Measurements from ENCODE around the gene FAM186B. TPM values are rescaled to one million over a fixed set of nuclear protein-coding genes. Genes with fewer than 3 reads are reported as not detected.

FAM186B gene
- total and polyA plus RNA-seq, 2 donors (not counting 1 experiment from before 2014, with no cell fraction given) = 0.10 to 0.33 TPM

DNA sequence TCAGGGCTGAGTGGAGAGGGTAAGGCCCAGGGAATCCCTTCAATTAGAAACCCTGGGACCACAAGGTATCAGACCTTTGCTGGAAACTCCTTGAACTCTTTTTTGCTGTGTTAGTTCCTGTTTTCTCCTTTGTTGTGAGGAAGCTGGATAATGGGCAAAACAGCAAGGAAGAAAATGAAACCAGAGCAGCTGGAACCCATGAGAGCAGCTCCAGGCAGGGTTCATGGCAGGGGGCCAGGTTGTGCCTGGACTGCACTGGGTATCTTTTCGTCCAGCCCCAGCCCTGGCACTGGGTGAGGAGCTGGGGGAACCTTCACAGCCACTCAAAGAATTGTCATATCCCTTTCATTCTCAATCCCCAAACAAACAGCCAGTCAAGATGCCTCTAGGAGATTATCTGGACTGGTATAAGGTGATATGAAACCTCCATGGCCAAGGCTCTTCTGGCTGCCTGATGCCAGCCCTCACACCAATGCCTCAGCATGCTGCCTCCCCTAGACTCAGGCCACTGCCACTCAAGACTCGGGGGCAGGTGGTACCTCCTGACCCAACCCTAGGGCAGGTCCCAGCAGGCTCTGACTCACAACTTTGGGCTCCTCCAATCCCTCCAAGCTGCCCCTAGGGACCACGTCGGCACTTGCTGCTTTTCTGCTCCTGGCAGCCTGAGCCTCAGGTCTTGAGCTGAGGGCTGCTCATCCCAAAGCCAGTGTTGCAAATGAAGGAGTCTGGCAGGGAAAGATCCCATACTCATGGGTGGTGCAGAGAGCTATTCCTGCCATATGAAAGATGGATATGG is 16.5 kb downstream of the FAM186B start:
- Histone ChIP-seq H3K9ac (ENCODE audit: insufficient read depth, low read length) (no peak overlapping the region), H2AFZ (ENCODE audit: low read length) (no peak overlapping the region), H3K4me2 (ENCODE audit: extremely low read depth, insufficient read depth, low read length) (no peak overlapping the region), H4K20me1 (ENCODE audit: control insufficient read depth, extremely low read depth, insufficient read depth, low read length) (no peaks in the 10 kb centered on the region), H3K36me3 (ENCODE audit: control insufficient read depth, insufficient read depth, low read length) (no peaks in the 10 kb centered on the region), H3K9me3 (ENCODE audit: control insufficient read depth, insufficient read depth, low read depth, low read length) (no peaks in the 10 kb centered on the region), H3K4me3 (replicated peaks in 1 of 4; ENCODE audit: control extremely low read depth in 1 of 4, insufficient read depth in 1 of 4, low read depth in 3 of 4, low read length in 4 of 4) (no peak overlapping the region), H3K27ac (ENCODE audit: insufficient read depth, low read length) (no peak overlapping the region), H3K4me1 (ENCODE audit: control insufficient read depth, extremely low read depth, insufficient read depth, low read length) (no peaks in the 10 kb centered on the region), H3K27me3 (ENCODE audit: control insufficient read depth, insufficient read depth, low read length) (no peaks in the 10 kb centered on the region), H3K79me2 (ENCODE audit: control insufficient read depth, insufficient read depth, low read length) (no peaks in the 10 kb centered on the region)
- DNase-seq (ENCODE audit: low read depth in 2 of 2) = no peak
- TF ChIP-seq, protein P1, sequence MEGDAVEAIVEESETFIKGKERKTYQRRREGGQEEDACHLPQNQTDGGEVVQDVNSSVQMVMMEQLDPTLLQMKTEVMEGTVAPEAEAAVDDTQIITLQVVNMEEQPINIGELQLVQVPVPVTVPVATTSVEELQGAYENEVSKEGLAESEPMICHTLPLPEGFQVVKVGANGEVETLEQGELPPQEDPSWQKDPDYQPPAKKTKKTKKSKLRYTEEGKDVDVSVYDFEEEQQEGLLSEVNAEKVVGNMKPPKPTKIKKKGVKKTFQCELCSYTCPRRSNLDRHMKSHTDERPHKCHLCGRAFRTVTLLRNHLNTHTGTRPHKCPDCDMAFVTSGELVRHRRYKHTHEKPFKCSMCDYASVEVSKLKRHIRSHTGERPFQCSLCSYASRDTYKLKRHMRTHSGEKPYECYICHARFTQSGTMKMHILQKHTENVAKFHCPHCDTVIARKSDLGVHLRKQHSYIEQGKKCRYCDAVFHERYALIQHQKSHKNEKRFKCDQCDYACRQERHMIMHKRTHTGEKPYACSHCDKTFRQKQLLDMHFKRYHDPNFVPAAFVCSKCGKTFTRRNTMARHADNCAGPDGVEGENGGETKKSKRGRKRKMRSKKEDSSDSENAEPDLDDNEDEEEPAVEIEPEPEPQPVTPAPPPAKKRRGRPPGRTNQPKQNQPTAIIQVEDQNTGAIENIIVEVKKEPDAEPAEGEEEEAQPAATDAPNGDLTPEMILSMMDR (conservative IDR thresholded peaks at IDR 0.05 in 1 of 2, IDR thresholded peaks at IDR 0.05 in 1 of 2; ENCODE audit: low read depth in 1 of 2, low read length in 2 of 2) = no peak
- no peak for TF ChIP-seq EZH2 (IDR thresholded peaks at IDR 0.05; ENCODE audit: low read length, missing control alignments)

DNA sequence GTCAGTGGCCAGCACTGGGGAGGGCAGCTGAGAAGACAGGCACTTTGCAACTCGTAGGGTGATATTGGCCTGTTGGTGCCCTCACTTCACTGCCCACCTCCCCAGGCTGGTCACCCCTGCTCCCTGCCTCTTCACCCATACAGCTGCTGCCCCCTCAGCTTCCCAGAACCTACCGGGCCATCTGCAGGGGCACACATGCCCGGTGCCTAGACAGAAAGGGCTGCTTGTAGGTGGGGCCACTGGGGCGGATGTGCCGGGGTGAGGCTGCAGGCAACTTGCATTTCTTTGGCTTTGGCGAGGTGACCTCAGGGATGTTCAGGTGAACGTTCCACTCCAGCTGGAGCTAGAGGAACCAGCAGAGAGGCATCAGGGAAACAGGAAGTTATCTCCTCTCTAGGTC is 17.2 kb downstream of the FAM186B start:
- no peak for DNase-seq (ENCODE audit: low read depth in 2 of 2)
- H3K4me3 ChIP-seq (replicated peaks in 1 of 4; ENCODE audit: control extremely low read depth in 1 of 4, insufficient read depth in 1 of 4, low read depth in 3 of 4, low read length in 4 of 4) = no peak overlapping the region
- H3K4me2 ChIP-seq (ENCODE audit: extremely low read depth, insufficient read depth, low read length) = no peak overlapping the region
- no peaks in the 10 kb centered on the region for H3K27me3 ChIP-seq (ENCODE audit: control insufficient read depth, insufficient read depth, low read length)
- TF ChIP-seq EZH2 (IDR thresholded peaks at IDR 0.05; ENCODE audit: low read length, missing control alignments) = no peak
- TF ChIP-seq, protein P1 (conservative IDR thresholded peaks at IDR 0.05 in 1 of 2, IDR thresholded peaks at IDR 0.05 in 1 of 2; ENCODE audit: low read depth in 1 of 2, low read length in 2 of 2) = no peak
- H3K4me1 ChIP-seq (ENCODE audit: control insufficient read depth, extremely low read depth, insufficient read depth, low read length) = no peaks in the 10 kb centered on the region
- H2AFZ ChIP-seq (ENCODE audit: low read length) = no peak overlapping the region
- no peaks in the 10 kb centered on the region for H4K20me1 ChIP-seq (ENCODE audit: control insufficient read depth, extremely low read depth, insufficient read depth, low read length)
- H3K36me3 ChIP-seq (ENCODE audit: control insufficient read depth, insufficient read depth, low read length) = no peaks in the 10 kb centered on the region
- H3K27ac ChIP-seq (ENCODE audit: insufficient read depth, low read length) = no peak overlapping the region
- no peaks in the 10 kb centered on the region for H3K9me3 ChIP-seq (ENCODE audit: control insufficient read depth, insufficient read depth, low read depth, low read length)
- H3K9ac ChIP-seq (ENCODE audit: insufficient read depth, low read length) = no peak overlapping the region
- H3K79me2 ChIP-seq (ENCODE audit: control insufficient read depth, insufficient read depth, low read length) = no peaks in the 10 kb centered on the region

GRCh38 chr12:49587174-49587908 is 18.1 kb downstream of the FAM186B start:
- no peaks in the 10 kb centered on the region for H3K9me3 ChIP-seq (ENCODE audit: control insufficient read depth, insufficient read depth, low read depth, low read length)
- no peak for DNase-seq (ENCODE audit: low read depth in 2 of 2)
- no peaks in the 10 kb centered on the region for H3K4me1 ChIP-seq (ENCODE audit: control insufficient read depth, extremely low read depth, insufficient read depth, low read length)
- H3K9ac ChIP-seq (ENCODE audit: insufficient read depth, low read length) = no peak overlapping the region
- no peaks in the 10 kb centered on the region for H3K36me3 ChIP-seq (ENCODE audit: control insufficient read depth, insufficient read depth, low read length)
- H3K27me3 ChIP-seq (ENCODE audit: control insufficient read depth, insufficient read depth, low read length) = no peaks in the 10 kb centered on the region
- H3K27ac ChIP-seq (ENCODE audit: insufficient read depth, low read length) = no peak overlapping the region
- no peak overlapping the region for H3K4me3 ChIP-seq (replicated peaks in 1 of 4; ENCODE audit: control extremely low read depth in 1 of 4, insufficient read depth in 1 of 4, low read depth in 3 of 4, low read length in 4 of 4)
- TF ChIP-seq EZH2 (IDR thresholded peaks at IDR 0.05; ENCODE audit: low read length, missing control alignments) = no peak
- TF ChIP-seq, protein P1 (conservative IDR thresholded peaks at IDR 0.05 in 1 of 2, IDR thresholded peaks at IDR 0.05 in 1 of 2; ENCODE audit: low read depth in 1 of 2, low read length in 2 of 2) = peak in 1 of 2 donors; percentile 1
- H2AFZ ChIP-seq (ENCODE audit: low read length) = no peak overlapping the region
- H3K4me2 ChIP-seq (ENCODE audit: extremely low read depth, insufficient read depth, low read length) = no peak overlapping the region
- H4K20me1 ChIP-seq (ENCODE audit: control insufficient read depth, extremely low read depth, insufficient read depth, low read length) = no peaks in the 10 kb centered on the region
- no peaks in the 10 kb centered on the region for H3K79me2 ChIP-seq (ENCODE audit: control insufficient read depth, insufficient read depth, low read length)

All from fibroblast of lung (primary cell).